HG03103 (cell line): ENCODE measurements around the gene SYT11.
"Not testable (repeated sequence)": the region's sequence is repeated elsewhere in the genome, so short reads cannot be mapped to it uniquely, and the experiment has no call there.

Experiments used
- ATAC-seq: cut with Tn5 transposase; IDR thresholded peaks from one replicate; pipeline ENCODE4 v1.9.1; 2021; ENCODE audit warnings: low read depth; ENCODE audit not compliant: unreplicated experiment

SYT11 gene

GRCh38 chr1:155895617-155896016 lies 36.2 kb downstream of the SYT11 start:
- not testable (repeated sequence) for ATAC-seq

GRCh38 chr1:155896476-155896875 lies 37.1 kb downstream of the SYT11 start:
- ATAC-seq = not testable (repeated sequence)

GRCh38 chr1:155897746-155898145 lies 38.4 kb downstream of the SYT11 start:
- ATAC-seq = no peak

- no peak for ATAC-seq
These were observed 39.5 kb downstream of the SYT11 start for GRCh38 chr1:155898888-155899287.

GRCh38 chr1:155899683-155900082 lies 40.3 kb downstream of the SYT11 start:
- ATAC-seq = no peak

- ATAC-seq = no peak
These were observed 40.8 kb downstream of the SYT11 start for GRCh38 chr1:155900161-155900560.

- no peak for ATAC-seq
These were observed 44.9 kb downstream of the SYT11 start for GRCh38 chr1:155904261-155904660.

- ATAC-seq = no peak
These were observed 50.5 kb downstream of the SYT11 start for GRCh38 chr1:155909894-155910293.

GRCh38 chr1:155910621-155911121 lies 51.3 kb downstream of the SYT11 start:
- ATAC-seq = no peak

- no peak for ATAC-seq
These were observed 52.0 kb downstream of the SYT11 start, which contains the start of gene RIT1 for GRCh38 chr1:155911156-155912055. TSS of gene RIT1 (minus strand) at chr1:155911349. CDS start at chr1:155910761, 588 bp downstream.

- ATAC-seq = no peak
These were observed 52.7 kb downstream of the SYT11 start for GRCh38 chr1:155912056-155912536.

GRCh38 chr1:155913969-155914757 lies 54.8 kb downstream of the SYT11 start:
- no peak for ATAC-seq

GRCh38 chr1:155918660-155919059 lies 59.3 kb downstream of the SYT11 start:
- no peak for ATAC-seq

- ATAC-seq = no peak
These were observed 60.4 kb downstream of the SYT11 start for GRCh38 chr1:155919801-155920200.

GRCh38 chr1:155920717-155921116 lies 61.4 kb downstream of the SYT11 start:
- ATAC-seq = no peak

GRCh38 chr1:155925506-155925905 lies 66.1 kb downstream of the SYT11 start:
- no peak for ATAC-seq

GRCh38 chr1:155929057-155929456 lies 69.7 kb downstream of the SYT11 start:
- ATAC-seq = no peak

GRCh38 chr1:155930725-155931124 lies 71.4 kb downstream of the SYT11 start:
- not testable (repeated sequence) for ATAC-seq

GRCh38 chr1:155931332-155932038 lies 72.1 kb downstream of the SYT11 start:
- no peak for ATAC-seq

GRCh38 chr1:155932081-155932480 lies 72.7 kb downstream of the SYT11 start:
- ATAC-seq = no peak
